GM13977 (cell line): Measurements from ENCODE around the gene HDAC11.

Source experiments
- DNase-seq: peaks from one replicate; pipeline ENCODE4 v3.0.0; 2012; ENCODE audit warnings: low spot score
- CTCF ChIP-seq: IDR thresholded peaks from 2 replicates; pipeline ENCODE4 v1.5.1; 2012; ENCODE audit warnings: mild to moderate bottlenecking, control low read depth; ENCODE audit not compliant: insufficient read depth; ENCODE audit errors: extremely low read depth, missing control alignments
- in situ Hi-C: fragments of 300-500 bp; cut with MboI; formaldehyde crosslinking; loops from one replicate; pipeline ENCODE4 v1.12.0; 2022; ENCODE audit warnings: low sequenced_read_pairs, low pct_unique_long_range_greater_than_20kb, mixed read lengths, inconsistent platforms; ENCODE audit not compliant: unreplicated experiment

HDAC11 gene

GRCh38 chr3:13461169-13462124 lies 18.7 kb upstream of the HDAC11 start:
- in situ Hi-C loops = no loop called here
- TF ChIP-seq CTCF = peak; percentile 92

GRCh38 chr3:13462125-13462629 lies 17.9 kb upstream of the HDAC11 start:
- in situ Hi-C loops = no loop called here
- no peak for DNase-seq
- no peak for TF ChIP-seq CTCF

More at GRCh38 chr3:13461169-13462124, 18.7 kb upstream of the HDAC11 start:
- DNase-seq = peak; percentile 62

DNA sequence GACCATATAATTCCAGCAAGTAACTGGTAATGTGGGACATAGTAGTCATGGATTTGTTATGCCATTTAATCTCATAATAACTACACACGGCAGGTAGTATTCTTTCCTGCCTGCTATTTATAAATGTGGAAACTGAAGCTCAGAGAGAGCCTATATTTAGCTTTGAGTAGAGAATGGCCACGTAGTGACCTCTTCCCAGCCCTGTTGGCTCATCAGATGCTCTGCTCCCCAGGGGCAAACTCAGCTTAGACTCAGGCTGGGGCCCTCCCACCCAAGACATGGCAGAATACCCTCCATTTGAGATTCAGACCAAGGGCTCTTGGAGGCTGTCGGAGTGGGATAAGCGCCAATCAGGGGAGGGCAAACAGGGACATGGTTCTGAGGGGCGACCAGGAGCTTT lies 17.3 kb upstream of the HDAC11 start:
- in situ Hi-C loops = no loop called here
- no peak for DNase-seq
- no peak for TF ChIP-seq CTCF

GRCh38 chr3:13463618-13464400 lies 16.3 kb upstream of the HDAC11 start:
- TF ChIP-seq CTCF = no peak
- DNase-seq = no peak
- in situ Hi-C loops = no loop called here

DNA sequence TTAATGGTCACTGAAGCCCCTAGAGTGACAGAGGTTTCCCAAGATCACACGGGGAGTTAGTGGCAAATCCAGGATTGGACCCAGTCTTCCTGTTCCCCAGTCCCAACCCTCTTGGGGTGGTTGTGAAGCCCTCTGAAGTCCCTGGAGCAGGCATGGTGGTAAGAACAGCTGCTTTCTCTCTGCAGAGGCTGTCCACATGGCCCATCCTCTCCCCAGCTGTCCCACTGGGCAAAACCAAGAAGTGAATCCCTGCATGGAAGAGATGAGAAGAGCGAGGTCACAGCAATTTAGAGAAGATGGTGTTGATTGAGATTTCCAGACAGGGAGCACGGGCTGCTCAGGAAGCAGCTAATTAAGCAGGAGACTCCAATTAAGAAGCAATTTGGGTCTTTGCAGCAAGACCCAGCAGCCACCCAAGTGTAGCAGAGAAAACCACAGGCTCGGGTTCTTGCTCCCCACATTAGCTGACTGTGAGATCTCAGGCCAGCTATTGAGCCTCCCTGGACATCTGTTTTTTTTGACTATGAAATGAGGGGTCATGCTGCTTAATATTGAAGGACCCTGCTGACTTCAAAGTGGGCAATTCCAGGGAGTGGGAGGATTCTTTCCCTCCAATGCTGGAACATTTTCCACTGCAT lies 14.8 kb upstream of the HDAC11 start:
- DNase-seq = no peak
- TF ChIP-seq CTCF = no peak
- in situ Hi-C loops = no loop called here

- no peak for DNase-seq
- no peak for TF ChIP-seq CTCF
- in situ Hi-C loops = no loop called here
These were observed 13.3 kb upstream of the HDAC11 start for GRCh38 chr3:13466781-13467180.
